GM19452 (cell line): ENCODE results near the gene TRABD2A.

ENCODE experiments used
- ATAC-seq: cut with Tn5 transposase; IDR thresholded peaks from one replicate; pipeline ENCODE4 v1.9.1; 2021; ENCODE audit not compliant: unreplicated experiment

The TRABD2A gene

GRCh38 chr2:84827978-84828575 is 52.8 kb downstream of the TRABD2A start:
- ATAC-seq = no peak

- no peak for ATAC-seq
Measured at GRCh38 chr2:84823788-84824187, 57.1 kb downstream of the TRABD2A start.

DNA sequence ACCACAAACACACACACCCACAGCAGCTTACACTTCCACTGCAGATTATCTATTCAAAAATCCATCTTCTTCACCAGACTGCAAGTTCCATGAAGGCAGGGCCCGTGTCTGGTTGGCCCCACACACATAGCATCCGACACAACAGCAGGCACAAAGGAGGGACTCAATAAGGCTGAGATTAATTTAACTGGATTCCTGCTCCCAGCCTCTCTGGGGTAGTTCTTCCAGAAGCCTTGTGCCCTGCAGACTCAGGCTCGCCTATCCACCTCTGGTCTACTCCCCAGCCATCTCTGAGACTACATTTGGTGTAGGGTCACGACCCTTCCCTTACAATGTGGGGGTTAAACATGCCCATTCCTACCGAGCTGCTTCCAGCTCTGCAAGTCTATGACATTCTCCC is 57.7 kb downstream of the TRABD2A start:
- ATAC-seq = no peak

- no peak for ATAC-seq
Measured at GRCh38 chr2:84821806-84822205, 59.1 kb downstream of the TRABD2A start.

GRCh38 chr2:84817239-84817655 is 63.6 kb downstream of the TRABD2A start:
- peak; percentile 89 for ATAC-seq

- peak; percentile 72 for ATAC-seq
Measured at GRCh38 chr2:84816426-84817026, 64.4 kb downstream of the TRABD2A start.

DNA sequence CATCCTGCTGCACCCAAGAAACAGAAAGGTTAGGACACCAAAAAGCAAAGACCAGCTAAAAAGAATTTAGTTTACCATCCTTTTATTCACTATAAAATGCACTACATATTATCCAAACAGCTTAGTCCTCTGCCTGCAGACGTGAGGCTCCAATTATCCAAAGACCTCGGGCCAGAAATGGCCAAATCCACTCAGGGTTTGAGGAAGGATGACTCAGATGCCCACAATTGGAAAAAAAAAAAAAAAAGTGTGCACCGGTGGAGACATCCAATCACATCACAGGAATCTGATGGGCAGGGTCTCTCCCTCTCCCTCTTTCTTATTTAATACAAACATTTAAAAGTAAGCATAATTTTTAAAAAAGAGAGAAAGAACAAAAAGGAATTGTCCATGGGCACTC is 65.7 kb downstream of the TRABD2A start:
- ATAC-seq = no peak

DNA sequence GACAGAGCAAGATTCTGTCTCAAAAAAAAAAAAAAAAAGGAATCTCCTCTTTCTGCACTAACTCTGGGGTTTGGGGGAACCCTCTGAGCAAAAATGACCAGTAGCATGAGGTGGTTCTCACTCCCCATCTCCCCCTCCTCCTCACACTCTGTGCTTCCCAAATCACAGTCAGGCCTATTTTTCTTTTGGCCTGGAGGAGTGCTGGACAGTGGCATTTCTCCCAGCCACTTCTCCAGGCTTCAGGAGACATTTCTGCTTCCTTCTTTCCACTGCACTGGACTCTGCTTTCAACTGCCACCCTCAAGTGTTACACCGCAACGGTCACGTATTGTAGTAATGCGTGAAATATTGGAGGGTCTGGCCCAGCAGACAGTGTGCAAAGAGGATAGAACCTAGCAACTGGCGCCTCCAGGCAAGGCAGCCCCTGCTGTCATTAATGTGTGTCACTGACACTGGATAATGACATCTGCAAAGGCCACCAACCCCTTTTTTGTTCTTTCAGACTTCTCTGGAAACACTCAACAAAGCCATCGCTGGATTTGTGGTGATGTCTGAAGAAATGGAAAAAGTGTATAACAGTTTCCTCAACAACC is 68.9 kb downstream of the TRABD2A start:
- no peak for ATAC-seq

DNA sequence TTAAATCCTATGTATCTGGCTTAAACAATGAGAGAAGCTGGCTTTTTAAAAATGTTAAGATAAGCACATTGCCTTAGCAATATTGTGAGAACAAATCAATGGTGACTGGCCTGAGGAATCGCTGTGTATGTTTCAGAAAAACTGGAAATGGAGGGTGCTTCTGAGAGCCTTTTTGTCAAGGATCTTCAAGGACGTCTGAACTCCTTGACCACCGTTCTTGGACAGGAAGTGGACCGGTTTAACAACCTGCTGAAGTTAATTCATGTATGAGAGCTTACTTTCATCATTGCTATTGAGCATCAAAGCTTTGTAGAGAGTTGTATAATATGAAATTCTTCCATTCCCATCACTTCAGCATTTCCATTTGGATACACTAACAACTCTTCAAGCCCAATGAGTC is 72.6 kb downstream of the TRABD2A start:
- no peak for ATAC-seq

DNA sequence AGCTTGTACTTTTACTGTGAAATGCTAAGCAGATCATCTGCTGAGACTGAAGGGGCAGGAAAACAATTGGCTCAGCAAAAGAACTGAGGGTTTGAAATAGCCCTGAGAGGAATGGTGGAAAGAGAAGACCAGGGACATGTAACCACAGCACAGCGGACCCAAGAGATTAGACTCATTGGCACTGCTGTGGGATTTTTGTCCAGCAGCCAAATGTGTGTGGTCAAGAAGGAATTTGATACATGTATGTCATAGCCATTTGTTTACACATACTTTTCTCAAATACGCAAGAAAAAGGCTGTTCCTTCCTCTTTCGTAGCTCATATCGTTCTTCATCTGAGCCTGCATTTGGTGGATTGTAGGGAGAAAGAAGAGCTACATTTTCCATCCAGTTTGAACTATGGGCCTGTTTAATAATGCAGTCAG is 73.8 kb downstream of the TRABD2A start:
- ATAC-seq = no peak

DNA sequence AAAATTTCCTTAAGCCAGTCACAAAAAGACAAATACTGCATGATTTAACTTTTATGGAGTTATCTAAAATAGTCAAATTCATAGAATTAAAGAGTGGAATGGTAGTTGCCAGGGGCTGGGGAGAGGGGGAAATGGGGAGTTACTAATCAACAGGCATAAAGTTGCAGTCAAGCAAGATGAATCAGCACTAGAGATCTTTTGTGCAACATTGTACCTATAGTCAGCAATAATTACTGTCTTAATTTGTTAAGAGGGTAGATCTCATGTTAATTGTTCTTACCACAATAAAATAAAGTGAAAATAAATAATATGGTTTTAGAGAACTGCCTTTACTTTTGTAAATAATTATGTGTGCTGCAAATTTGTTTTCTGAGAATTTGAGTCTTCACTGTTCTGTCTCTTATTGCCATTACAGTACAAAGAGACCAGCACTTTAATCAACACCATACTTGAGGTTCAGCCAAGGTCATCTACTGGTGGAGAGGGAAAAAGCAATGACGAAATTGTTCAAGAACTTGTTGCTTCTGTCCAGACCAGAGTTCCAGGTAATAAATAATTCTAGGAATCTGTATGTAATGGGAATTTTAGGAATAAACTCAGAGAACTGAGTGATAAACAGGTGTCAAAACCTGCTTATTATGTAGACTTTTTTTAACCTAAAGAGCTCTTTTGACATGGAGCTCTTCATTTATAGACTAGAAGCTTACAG is 75.5 kb downstream of the TRABD2A start:
- no peak for ATAC-seq

DNA sequence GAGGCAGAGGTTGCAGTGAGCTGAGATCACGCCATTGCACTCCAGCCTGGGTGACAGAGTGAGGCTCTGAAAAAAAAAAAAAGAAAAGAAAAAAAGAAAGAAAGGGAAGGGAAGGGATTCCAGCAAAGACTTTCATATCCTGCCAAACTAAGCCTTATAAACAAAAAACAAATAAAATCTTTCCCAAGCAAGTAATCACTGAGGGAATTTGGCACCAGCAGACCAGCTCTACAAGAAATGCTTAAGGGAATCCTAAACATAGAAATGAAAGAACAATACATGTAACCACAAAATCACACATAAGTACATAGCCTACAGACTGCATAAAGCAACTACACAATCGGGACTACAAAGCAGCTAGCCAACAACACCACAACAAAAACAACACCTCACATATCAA is 79.1 kb downstream of the TRABD2A start:
- no peak for ATAC-seq

DNA sequence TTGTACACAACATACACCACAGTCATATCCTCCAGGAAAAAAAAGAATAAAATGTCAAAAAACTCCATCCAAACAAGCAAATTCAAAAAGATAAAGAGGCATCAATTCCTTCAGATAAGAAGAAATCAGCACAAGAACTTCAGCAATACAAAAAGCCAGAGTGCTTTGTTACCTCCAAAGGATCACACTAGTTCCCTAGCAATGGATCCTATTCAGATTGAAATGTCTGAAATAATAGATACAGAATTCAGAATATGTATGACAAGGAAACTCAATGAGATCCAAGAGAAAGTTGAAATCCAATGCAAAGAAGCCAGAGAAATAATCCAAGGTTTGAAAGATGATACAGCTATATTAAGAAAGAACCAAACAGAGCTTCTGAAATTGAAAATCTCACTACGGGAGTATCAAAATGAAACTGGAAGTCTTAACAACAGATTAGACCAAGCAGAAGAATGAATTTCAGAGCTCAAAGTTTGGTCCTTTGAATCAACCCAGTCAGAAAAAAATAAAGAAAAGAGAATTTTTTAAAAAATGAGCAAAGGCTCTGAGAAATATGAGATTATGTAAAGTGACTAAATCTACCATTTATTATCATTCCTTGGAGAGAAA is 80.6 kb downstream of the TRABD2A start:
- peak; percentile 78 for ATAC-seq

DNA sequence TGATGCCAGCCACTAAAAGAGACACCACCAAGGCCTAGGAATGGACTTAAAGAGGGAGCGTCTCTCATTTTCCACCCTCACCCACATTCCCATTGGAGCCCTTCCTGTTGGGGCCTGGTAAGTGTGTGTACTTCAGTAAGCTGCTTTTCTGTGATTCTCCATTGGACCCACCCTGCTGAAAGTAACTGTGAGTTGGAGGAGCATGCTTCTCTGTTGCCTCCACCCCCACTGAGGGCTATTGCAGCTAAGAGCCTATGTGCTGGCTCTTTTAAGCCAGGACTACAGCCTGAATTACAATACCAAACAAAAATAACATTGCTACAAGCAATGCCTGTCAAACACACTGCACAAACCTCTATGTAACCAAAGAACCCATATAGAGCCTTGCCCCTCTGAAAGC is 81.1 kb downstream of the TRABD2A start:
- peak; percentile 16 for ATAC-seq

DNA sequence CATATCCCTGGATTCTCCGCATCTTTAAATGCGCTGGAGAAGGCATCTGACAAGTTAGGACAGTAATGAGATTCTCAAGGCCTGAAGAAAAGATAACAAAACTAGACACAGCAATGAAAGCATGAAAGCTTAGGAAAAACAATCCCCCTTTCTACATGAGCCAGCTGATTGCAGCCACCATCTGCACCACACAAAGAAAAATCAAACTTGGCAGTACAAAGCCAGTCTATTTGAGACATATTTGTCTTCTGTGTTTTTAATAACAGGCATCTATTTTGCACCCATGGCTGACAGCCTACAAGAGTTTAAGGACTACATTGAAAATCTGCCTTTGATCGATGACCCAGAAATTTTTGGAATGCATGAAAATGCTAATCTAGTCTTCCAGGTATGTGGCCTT is 83.6 kb downstream of the TRABD2A start:
- ATAC-seq = no peak

DNA sequence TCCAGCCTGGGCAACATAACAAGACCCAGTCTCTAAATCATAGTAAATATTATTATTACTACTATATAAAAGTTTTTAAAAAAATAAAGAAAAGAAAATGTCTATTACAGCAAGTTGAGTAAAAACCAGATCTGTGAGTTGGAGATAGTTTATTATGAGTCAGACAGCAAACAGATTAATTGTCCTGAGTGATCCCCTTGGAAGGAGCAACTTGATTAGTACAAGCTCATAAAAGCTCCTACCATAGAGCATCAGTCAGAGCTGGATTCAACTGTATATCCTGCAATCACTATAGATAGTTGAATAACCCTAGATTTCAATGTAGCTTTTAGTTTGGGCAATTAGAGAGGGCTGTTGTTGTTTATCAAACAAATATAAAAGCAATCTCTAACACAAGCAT is 84.1 kb downstream of the TRABD2A start:
- no peak for ATAC-seq

DNA sequence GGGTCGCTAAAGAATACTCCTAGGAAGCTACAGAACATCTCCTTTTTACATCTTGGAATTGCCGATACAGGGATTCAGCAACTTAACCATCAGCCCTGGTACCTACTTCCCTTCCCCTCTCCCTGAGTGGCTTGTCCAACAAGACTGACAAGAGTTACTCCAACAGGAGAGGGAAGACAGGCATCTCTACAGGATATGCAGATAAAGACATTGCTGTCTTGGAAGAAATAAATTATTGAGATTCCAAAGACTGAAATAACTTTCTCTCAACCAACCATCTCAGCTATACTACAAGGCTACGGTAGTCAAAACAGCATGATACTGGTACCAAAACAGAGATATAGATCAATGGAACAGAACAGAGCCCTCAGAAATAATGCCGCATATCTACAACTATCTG is 87.2 kb downstream of the TRABD2A start:
- no peak for ATAC-seq

- no peak for ATAC-seq
Measured at GRCh38 chr2:84792856-84793522, 87.9 kb downstream of the TRABD2A start.

GRCh38 chr2:84788498-84788897 is 92.4 kb downstream of the TRABD2A start:
- no peak for ATAC-seq

GRCh38 chr2:84788027-84788426 is 92.9 kb downstream of the TRABD2A start:
- no peak for ATAC-seq

- no peak for ATAC-seq
Measured at GRCh38 chr2:84786601-84787000, 94.3 kb downstream of the TRABD2A start.
